ENCODE data around the gene CDK5RAP1. TPM values are rescaled to one million over a fixed set of nuclear protein-coding genes. Genes with fewer than 3 reads are reported as not detected.

CDK5RAP1 gene
- total RNA-seq, 2 experiments from 2014 or later, result 32.1 to 49.4 TPM

DNA sequence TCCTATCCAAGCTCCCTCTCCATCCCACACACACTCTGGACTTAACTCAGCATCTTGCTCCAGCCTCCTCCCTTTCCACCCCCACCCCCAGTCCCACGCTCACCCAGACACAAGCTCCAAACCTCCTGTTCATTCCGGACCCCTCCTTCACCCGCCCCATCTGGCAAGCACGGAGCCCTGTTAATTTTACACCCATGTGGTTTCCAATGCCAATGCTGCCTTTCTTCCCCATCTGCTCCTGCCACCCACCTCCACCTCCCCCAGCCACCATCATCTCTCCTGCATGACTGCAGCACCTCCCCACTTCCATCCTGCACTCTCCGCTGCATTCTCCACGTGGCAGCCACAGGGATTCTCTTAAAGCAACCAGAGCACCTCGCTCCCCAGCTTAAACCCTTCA is 9.9 kb upstream of the CDK5RAP1 start:
- Histone ChIP-seq H2AFZ (ENCODE audit: low read length) (no peak overlapping the region), H3K4me2 (ENCODE audit: low read length) (no peak overlapping the region), H3K9me2 (ENCODE audit: insufficient read depth, low read length) (no peaks in the 10 kb centered on the region), H3K36me3 (ENCODE audit: insufficient read depth, low read length) (peaks cover 85% of the 10 kb centered on the region), H3K4me3 (ENCODE audit: low read depth, low read length, poor library complexity, severe bottlenecking) (no peak overlapping the region), H3K79me2 (ENCODE audit: insufficient read depth, low read depth, low read length) (peaks cover 22% of the 10 kb centered on the region; the same call in 1 of the 2 replicates), H4K20me1 (ENCODE audit: insufficient read depth, low read length) (no peaks in the 10 kb centered on the region), H3K9me3 (ENCODE audit: low read length) (no peaks in the 10 kb centered on the region), H3K4me1 (ENCODE audit: insufficient read depth, low read length, poor library complexity, severe bottlenecking) (peaks cover 56% of the 10 kb centered on the region), H3K27ac (ENCODE audit: low read depth, low read length, poor library complexity, severe bottlenecking) (peak overlapping the region; percentile 94)
- CTCF ChIA-PET (ENCODE audit: unreplicated experiment), result interaction anchor here (1.0 to 1.5 kb wide), 2 partner anchors 24 to 34 kb away, joined by 3 to 4 read pairs; no protein-coding TSS in a partner anchor
- DNase-seq (ENCODE audit: low spot score), result no peak
- no TSS peak for BruUV-seq (replicated peaks)
- POLR2A ChIA-PET, result interaction anchor here (0.8 to 1.2 kb wide), 2 partner anchors 11 to 30 kb away, joined by 3 read pairs; no protein-coding TSS in a partner anchor
- intact Hi-C loops (cut with micrococcal nuclease; ENCODE audit: unreplicated experiment), result no loop called here
- TF ChIP-seq EZH2phosphoT487 (IDR thresholded peaks at IDR 0.05; ENCODE audit: borderline replicate concordance, low read depth, low read length) (no peak), CTCF (conservative IDR thresholded peaks at IDR 0.05; ENCODE audit: low read length) (no peak)

- TF ChIP-seq CTCF (conservative IDR thresholded peaks at IDR 0.05; ENCODE audit: low read length), result no peak
- TF ChIP-seq EZH2phosphoT487 (IDR thresholded peaks at IDR 0.05; ENCODE audit: borderline replicate concordance, low read depth, low read length), result no peak
- Histone ChIP-seq H2AFZ (ENCODE audit: low read length) (no peak overlapping the region), H3K9me3 (ENCODE audit: low read length) (no peaks in the 10 kb centered on the region), H3K36me3 (ENCODE audit: insufficient read depth, low read length) (peaks cover 89% of the 10 kb centered on the region), H3K79me2 (ENCODE audit: insufficient read depth, low read depth, low read length) (peaks cover 28% of the 10 kb centered on the region; the same call in 1 of the 2 replicates), H3K4me2 (ENCODE audit: low read length) (peak overlapping the region; percentile 82), H3K27ac (ENCODE audit: low read depth, low read length, poor library complexity, severe bottlenecking) (peak overlapping the region; percentile 94), H3K9me2 (ENCODE audit: insufficient read depth, low read length) (no peaks in the 10 kb centered on the region), H3K4me3 (ENCODE audit: low read depth, low read length, poor library complexity, severe bottlenecking) (no peak overlapping the region), H4K20me1 (ENCODE audit: insufficient read depth, low read length) (no peaks in the 10 kb centered on the region), H3K4me1 (ENCODE audit: insufficient read depth, low read length, poor library complexity, severe bottlenecking) (peaks cover 50% of the 10 kb centered on the region)
- TSS peak; percentile 44 for BruUV-seq (replicated peaks)
- CTCF ChIA-PET (ENCODE audit: unreplicated experiment), result no interaction called here
- intact Hi-C loops (cut with micrococcal nuclease; ENCODE audit: unreplicated experiment), result no loop called here
- POLR2A ChIA-PET, result interaction anchor here (0.8 to 1.9 kb wide), 3 partner anchors 9 to 35 kb away, joined by 4 to 7 read pairs (median 5); partner anchors contain the start of gene CDK5RAP1
- DNase-seq (ENCODE audit: low spot score), result no peak
Measured at GRCh38 chr20:33410081-33410742, 8.9 kb upstream of the CDK5RAP1 start.
